NCI-H2081 (cell line): ENCODE results near the gene ADCY6.
"Not testable (repeated sequence)": the region's sequence is repeated elsewhere in the genome, so short reads cannot be mapped to it uniquely, and the experiment has no call there.

Experiments
- DNase-seq, 2 experiments: peaks; one replicate each; lab custom pipeline; 2025; lab: John Stamatoyannopoulos, UW

The ADCY6 gene

DNA sequence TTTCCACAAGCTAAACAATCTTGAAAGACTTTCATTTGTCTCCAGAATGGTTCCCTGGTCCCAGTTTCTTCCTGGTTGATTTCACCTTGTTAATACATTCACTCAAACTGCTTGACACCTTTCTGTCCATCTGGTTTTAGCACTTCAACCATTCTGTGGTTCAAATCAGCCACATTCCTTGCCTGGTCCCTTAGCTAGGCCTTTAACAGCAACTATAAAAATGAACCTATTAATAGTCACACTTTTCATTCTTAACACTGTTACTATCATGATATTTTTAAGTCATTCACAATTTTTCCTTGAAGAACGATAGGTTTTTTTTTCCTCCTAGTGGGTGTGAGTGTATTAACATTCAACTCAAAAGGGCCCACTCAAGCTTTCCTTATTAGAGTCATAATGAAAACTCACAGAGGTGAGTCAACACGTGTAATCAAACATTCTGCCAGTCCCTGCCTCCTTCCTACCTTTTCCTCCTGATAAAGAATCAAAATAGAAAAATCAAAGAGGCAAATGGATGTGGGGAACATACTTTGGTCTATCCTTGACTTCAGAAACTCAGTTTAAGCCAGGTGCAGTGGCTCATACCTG is 38.0 kb downstream of the ADCY6 start:
- DNase-seq: no peak

DNA sequence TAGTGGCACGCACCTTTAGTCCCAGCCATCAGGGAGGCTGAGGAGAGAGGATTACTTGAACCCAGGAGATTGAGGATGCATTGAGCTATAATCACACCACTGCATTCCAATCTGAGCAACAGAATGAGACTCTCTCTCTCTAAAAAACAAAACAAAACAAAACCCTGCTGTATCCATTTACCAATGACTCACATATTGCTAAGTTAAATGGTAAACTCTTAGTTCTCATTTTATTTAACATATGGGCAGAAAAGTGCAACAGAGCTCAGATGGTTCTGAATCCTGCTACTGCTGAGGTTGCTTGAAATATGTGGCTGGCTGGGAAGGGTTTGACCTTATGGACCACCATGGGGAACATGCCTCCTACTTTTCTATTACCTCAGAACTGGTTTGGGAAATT is 38.7 kb downstream of the ADCY6 start:
- DNase-seq: no peak

DNA sequence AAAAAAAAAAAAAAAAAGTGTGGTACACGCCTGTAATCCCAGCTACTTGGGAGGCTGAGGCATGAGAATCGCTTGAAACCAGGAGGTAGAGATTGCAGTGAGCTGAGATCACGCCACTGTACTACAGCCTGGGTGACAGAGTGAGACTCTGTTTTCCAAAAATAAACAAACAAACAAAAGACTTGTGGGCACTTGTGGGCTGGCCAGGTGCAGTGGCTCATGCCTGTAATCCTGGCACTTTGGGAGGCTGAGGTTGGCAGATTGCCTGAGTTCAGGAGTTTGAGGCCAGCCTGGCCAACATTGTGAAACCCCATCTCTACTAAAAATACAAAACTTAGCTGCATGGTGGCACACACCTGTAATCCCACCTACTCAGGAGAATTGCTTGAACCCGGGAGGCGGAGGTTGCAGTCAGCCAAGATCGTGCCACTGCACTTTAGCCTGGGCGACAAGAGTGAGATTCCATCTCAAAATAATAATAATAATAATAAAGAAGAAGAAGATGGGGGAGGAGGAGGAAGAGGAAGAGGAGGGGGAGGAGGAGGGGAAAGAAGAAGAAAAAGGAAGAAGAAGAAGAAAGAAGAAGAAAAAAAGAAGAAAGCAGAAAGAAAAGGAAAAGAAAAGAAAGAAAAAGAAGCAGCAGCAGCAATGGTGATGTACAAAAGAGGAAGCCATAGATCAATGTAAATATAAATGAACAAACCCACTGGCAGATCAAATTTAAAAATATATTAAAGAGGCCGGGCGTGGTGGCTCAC is 44.5 kb downstream of the ADCY6 start:
- no peak for DNase-seq

DNA sequence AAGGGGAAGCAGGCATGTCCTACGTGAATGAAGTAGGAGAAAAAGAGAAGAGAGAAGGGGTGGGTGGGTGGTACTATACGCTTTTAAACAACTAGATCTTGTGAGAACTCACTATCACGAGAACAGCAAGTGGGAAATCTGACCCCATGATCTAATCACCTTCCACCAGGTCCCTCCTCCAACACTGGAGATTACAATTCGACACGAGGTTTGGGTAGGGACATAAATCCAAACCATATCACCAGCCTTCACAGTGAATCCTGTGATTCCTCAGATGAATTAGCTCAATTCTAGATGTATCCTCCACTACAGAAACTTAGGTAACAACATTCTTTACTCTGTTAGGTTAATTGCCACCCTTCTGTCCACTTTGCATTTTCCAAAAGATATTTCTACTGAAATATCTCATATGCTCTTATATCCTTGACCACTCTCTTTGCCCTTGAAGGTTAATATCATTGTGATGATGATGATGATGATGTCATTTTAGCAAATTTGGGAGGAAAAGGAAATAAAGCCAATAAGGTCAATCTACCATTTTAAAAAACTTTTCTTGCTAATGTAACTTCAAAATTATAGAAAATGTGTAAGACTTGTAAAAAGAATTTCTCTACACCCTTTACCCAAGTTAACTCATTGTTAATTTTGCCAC is 49.1 kb downstream of the ADCY6 start:
- DNase-seq: no peak

DNA sequence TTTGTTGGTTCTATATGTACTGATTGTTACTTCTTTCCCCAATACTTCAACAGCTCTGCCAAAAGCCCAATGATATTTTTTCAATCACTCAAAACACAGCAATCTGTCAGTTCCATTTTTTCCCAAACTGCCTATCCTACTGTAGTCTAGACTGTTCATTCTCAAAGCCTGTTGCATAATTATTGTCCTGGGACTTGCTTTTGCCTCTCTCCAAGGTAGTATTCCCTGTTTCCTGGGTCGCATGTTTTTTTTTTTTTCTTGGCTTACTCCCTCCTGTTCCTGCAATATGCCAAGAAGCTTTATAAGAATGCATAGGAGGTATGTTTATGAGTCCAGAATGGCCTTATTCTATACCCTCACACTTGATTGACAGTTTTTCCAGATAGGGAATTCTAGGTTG is 52.4 kb downstream of the ADCY6 start:
- DNase-seq: no peak

DNA sequence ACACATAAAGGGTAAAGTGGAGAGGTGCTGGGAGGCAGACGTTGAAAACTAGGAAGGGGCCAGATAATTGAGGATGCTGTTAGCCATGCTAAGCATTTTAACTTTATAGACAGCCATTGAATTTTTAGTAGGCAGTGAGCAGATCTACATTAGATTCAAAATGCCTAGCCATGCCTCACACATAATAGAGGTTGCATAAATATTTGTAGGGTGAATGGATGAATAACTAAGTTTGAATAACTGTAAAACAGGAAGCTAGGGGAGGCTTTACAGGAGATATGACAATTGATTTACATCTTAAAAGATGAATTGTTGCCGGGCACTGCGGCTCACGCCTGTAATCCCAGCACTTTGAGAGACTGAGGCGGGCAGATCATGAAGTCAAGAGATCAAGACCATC is 60.1 kb downstream of the ADCY6 start:
- DNase-seq: no peak

DNA sequence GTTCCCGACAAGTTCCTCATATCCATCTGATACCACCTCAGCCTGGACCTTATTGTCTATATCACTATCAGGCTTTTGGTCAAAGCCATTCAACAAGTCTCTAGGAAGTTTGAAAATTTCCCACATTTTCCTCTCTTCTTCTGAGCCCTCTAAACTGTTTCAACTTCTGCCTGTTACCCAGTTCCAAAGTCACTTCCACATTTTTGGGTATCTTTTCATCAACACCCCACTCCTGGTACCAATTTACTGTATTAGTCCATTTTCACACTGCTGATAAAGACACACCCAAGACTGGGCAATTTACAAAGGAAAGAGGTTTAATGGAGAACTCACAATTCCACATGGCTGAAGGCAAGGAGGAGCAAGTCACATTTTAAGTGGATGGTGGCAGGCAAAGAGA is 68.2 kb downstream of the ADCY6 start:
- DNase-seq: not testable (repeated sequence)

DNA sequence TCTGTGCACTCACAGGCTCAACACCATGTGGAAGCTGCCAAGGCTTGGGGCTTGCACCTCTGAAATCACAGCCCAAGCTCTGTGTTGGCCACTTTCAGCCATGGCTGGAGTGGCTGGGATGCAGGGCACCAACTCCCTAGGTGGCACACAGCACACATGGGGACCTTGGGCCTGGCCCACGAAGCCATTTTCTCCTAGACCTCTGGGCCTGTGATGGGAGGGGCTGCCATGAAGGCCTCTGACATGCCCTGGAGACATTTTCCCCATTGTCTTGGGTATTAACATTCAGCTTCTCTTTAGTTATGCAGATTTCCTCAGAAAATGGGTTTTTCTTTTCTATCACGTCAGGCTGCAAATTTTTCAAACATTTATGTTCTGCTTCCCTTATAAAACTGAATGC is 68.7 kb downstream of the ADCY6 start:
- DNase-seq: not testable (repeated sequence)

DNA sequence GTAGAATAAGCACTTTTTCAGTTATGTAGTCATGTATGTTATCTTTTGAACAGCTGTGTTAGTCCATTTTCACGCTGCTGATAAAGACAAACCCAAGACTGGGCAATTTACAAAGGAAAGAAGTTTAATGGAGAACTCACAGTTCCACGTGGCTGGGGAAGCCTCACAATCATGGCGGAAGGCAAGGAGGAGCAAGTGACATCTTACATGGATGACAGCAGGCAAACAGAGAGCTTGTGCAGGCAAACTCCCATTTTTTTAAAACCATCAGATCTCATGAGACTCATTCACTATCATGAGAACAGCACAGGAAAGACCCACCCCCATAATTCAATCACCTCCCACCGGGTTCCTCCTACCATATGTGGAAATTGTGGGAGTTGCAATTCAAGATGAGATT is 69.9 kb downstream of the ADCY6 start:
- not testable (repeated sequence) for DNase-seq

DNA sequence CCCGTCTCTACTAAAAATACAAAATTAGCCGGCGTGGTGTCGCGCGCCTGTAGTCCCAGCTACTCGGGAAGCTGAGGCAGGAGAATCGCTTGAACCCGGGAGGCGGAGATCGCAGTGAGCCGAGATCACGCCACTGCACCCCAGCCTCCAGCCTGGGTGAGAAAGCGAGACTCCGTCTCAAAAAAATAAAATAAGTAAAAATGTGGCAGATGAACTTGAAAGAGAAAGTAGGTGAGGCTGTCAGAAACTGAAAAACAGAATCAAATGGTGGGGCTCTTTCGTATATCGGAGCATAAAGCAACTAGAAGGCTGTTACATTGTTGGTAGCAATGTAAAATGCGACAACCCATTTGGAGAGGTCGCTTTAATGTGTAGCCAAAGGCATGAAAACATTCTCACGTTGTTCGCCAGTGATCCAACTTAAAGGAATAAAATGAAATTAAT is 71.6 kb downstream of the ADCY6 start:
- no peak for DNase-seq

DNA sequence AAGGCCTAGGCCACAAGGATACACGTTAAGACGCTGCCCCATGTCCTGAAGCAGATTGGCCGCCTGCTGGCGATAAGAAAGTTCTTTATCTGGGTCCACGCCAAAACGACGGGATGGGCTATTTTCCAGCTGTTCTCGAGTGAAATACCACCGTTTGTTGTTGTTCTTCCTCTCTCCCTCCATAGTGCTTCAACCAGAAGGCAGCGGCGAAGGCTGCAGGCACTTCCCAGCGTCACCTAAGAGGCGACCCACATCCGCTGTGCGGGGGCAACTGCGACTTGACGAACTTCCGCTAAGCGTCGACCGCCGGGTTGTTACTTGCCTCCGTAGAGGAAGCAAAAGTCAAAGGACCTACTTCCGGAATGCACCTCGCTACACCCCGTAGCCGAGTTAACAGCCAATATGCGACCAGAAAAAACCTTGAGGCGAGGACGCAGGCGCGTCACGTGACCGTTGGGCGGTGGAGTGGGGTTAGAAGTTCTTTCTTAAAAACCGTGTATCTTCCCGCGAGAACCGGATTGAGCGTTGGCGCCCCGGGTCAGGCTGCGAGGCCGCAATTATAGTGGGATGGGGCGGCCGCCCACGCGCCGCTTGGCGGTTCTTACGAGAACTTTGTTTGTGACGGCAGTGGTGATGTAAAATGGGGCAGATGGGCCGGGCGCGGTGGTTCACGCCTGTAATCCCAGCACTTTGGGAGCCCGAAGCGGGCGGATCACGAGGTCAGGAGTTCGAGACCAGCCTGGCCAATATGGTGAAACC is 72.2 kb downstream of the ADCY6 start, which contains the start of gene CCNT1:
Gene CCNT1 (minus strand): TSS at position 215 of the 759 bp plus-strand sequence. CDS start 32 bp downstream, at position 183.
- peak; percentile 99 to 100 for DNase-seq
